ENCODE data around the gene SHB. TPM values are rescaled to one million over a fixed set of nuclear protein-coding genes. Genes with fewer than 3 reads are reported as not detected.

The SHB gene
- total RNA-seq, 2 experiments from 2014 or later: 1.1 to 1.2 TPM

- no peak overlapping the region for H3K27ac Mint-ChIP-seq
- no peaks in the 10 kb centered on the region for H3K27me3 ChIP-seq (ENCODE audit: control insufficient read depth in 1 of 2, insufficient read depth in 2 of 2, low read length in 2 of 2)
- no peaks in the 10 kb centered on the region for H3K36me3 ChIP-seq (ENCODE audit: insufficient read depth, low read length)
- H3K9me3 Mint-ChIP-seq: no peaks in the 10 kb centered on the region
- no peaks in the 10 kb centered on the region for H3K4me1 Mint-ChIP-seq (ENCODE audit: low read depth)
- H3K36me3 Mint-ChIP-seq (ENCODE audit: low read depth): no peaks in the 10 kb centered on the region
- no peaks in the 10 kb centered on the region for H3K4me1 ChIP-seq (ENCODE audit: insufficient read depth, low read length)
- no peak for TF ChIP-seq CTCF (IDR thresholded peaks at IDR 0.05)
- intact Hi-C loops (cut with DNase I, micrococcal nuclease): no loop called here
- H3K4me3 ChIP-seq (ENCODE audit: low read length): no peak overlapping the region
- no peaks in the 10 kb centered on the region for H3K27me3 Mint-ChIP-seq
- no peak overlapping the region for H3K27ac ChIP-seq (ENCODE audit: low read depth in 1 of 2, low read length in 2 of 2)
- ATAC-seq (ENCODE audit: poor library complexity): no peak
- DNase-seq: no peak
- CTCF ChIA-PET: no interaction called here
- POLR2A ChIA-PET: no interaction called here
- H3K4me3 Mint-ChIP-seq: no peak overlapping the region
- no peaks in the 10 kb centered on the region for H3K9me3 ChIP-seq (ENCODE audit: control insufficient read depth in 1 of 2, insufficient read depth in 1 of 2, low read length in 2 of 2)
Observed at GRCh38 chr9:38026021-38026809, 42.8 kb downstream of the SHB start.

GRCh38 chr9:38025166-38025565 is 43.9 kb downstream of the SHB start:
- Histone ChIP-seq H3K4me1 (ENCODE audit: insufficient read depth, low read length) (no peaks in the 10 kb centered on the region), H3K27ac (ENCODE audit: low read depth in 1 of 2, low read length in 2 of 2) (no peak overlapping the region), H3K9me3 (ENCODE audit: control insufficient read depth in 1 of 2, insufficient read depth in 1 of 2, low read length in 2 of 2) (no peaks in the 10 kb centered on the region), H3K4me3 (ENCODE audit: low read length) (no peak overlapping the region), H3K27me3 (ENCODE audit: control insufficient read depth in 1 of 2, insufficient read depth in 2 of 2, low read length in 2 of 2) (no peaks in the 10 kb centered on the region), H3K36me3 (ENCODE audit: insufficient read depth, low read length) (no peaks in the 10 kb centered on the region)
- no peak for ATAC-seq (ENCODE audit: poor library complexity)
- ChIA-PET POLR2A (no interaction called here), CTCF (no interaction called here)
- no peaks in the 10 kb centered on the region for H3K27me3 Mint-ChIP-seq
- H3K4me3 Mint-ChIP-seq: no peak overlapping the region
- no peak overlapping the region for H3K27ac Mint-ChIP-seq
- no peaks in the 10 kb centered on the region for H3K9me3 Mint-ChIP-seq
- intact Hi-C loops (cut with DNase I, micrococcal nuclease): no loop called here
- DNase-seq: no peak
- H3K4me1 Mint-ChIP-seq (ENCODE audit: low read depth): no peaks in the 10 kb centered on the region
- no peaks in the 10 kb centered on the region for H3K36me3 Mint-ChIP-seq (ENCODE audit: low read depth)
- TF ChIP-seq CTCF (IDR thresholded peaks at IDR 0.05): no peak

GRCh38 chr9:38024036-38024681 is 44.9 kb downstream of the SHB start:
- CTCF ChIA-PET: no interaction called here
- Mint-ChIP-seq H3K4me1 (ENCODE audit: low read depth) (no peaks in the 10 kb centered on the region), H3K9me3 (no peaks in the 10 kb centered on the region), H3K27ac (no peak overlapping the region), H3K36me3 (ENCODE audit: low read depth) (no peaks in the 10 kb centered on the region), H3K4me3 (no peak overlapping the region), H3K27me3 (no peaks in the 10 kb centered on the region)
- TF ChIP-seq CTCF (IDR thresholded peaks at IDR 0.05): no peak
- Histone ChIP-seq H3K27ac (ENCODE audit: low read depth in 1 of 2, low read length in 2 of 2) (no peak overlapping the region), H3K4me3 (ENCODE audit: low read length) (no peak overlapping the region), H3K36me3 (ENCODE audit: insufficient read depth, low read length) (no peaks in the 10 kb centered on the region), H3K27me3 (ENCODE audit: control insufficient read depth in 1 of 2, insufficient read depth in 2 of 2, low read length in 2 of 2) (no peaks in the 10 kb centered on the region), H3K9me3 (ENCODE audit: control insufficient read depth in 1 of 2, insufficient read depth in 1 of 2, low read length in 2 of 2) (no peaks in the 10 kb centered on the region), H3K4me1 (ENCODE audit: insufficient read depth, low read length) (no peaks in the 10 kb centered on the region)
- ATAC-seq (ENCODE audit: poor library complexity) (no peak), DNase-seq (no peak)
- intact Hi-C loops (cut with DNase I, micrococcal nuclease): no loop called here
- POLR2A ChIA-PET: no interaction called here
